Epithelial cell of esophagus (primary cell): ENCODE results near the gene UTRN.

Experiments
- DNase-seq: peaks from one replicate; pipeline ENCODE4 v3.0.0; 2010; ENCODE audit warnings: low read depth
- H3K4me3 ChIP-seq: 2 replicates; pipeline ENCODE4 v1.5.1; 2011; ENCODE audit warnings: mild to moderate bottlenecking, low read length, control low read depth
- CTCF ChIP-seq: IDR thresholded peaks from 2 replicates; pipeline ENCODE4 v1.5.1; 2011; ENCODE audit warnings: low read depth, mild to moderate bottlenecking, low read length, control low read depth, inconsistent platforms; ENCODE audit not compliant: insufficient read depth; ENCODE audit errors: missing control alignments

UTRN gene

DNA sequence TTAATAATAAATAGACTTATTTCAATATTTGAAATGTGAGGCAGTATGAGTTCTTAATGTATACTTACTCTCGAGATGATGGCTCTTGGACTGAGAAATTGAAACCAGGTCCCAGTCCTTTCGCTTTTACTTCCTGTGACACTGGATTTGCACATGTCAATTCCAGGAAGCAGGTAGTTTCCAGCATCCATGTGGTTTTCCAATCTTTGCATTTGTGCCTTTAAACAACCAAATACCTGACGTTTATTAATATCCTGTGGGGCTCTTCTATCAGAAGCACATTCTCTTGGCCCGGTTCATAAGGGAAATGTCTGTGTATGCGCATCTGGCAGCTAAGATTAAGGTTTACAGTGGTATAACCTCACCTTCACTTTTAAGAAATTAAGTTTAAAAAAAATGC, 13.1 kb downstream of the UTRN start:
- no peak overlapping the region for H3K4me3 ChIP-seq
- TF ChIP-seq CTCF, result no peak
- DNase-seq, result no peak

DNA sequence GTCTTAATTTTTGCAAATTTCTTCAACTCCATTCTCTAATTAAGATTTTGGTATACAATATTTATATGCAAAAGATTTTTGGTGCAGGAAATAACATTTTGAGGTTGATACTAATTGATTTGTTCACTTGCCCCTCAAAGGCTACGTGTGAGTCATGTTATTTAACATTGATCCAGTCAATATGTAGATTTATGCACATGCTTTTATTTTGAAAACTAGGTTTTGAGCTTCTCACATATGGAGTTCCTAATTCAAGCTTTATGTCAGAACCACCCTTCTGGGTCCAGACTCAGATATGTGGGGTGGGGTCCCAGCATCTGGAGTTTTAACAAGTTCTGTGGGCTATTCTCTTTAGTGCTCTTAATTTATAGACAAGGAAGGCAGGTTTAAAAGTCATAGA, 13.8 kb downstream of the UTRN start:
- H3K4me3 ChIP-seq, result no peak overlapping the region
- DNase-seq, result no peak
- TF ChIP-seq CTCF, result no peak

DNA sequence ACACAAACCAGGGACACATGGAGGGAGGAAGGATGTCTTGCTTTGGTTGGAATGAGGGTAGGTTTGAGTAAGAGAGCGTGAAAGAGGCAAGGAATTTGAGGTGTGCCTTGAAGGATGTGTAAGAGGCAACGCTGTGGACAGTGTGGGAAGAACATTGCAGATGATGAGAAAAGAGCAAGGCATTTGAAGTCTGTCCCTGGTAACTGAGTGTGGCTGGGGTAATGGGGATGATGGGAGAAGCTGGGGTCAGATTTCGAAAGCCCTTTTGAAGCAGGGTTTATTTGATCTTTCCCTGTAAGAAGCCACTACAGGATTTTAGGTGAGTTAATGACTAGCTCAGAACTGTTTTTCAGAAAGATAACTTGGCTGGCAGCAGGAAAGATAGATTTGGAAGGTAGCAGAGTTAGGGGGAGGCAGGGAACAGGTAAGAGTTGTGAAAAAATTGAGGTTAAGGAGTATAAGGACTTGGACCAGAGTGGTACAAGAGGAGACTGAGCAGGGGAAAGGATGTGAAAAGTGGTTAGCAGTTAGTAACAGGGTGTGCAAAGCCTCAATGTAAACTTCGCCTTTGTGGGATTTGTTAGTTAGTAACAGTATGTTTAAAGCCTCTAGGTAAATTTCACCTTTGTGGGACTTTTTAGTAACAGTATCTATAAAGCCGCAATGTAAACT, 17.7 kb downstream of the UTRN start:
- peak; percentile 6 for DNase-seq
- H3K4me3 ChIP-seq, result no peak overlapping the region
- TF ChIP-seq CTCF, result no peak

- DNase-seq, result no peak
- no peak overlapping the region for H3K4me3 ChIP-seq
- TF ChIP-seq CTCF, result no peak
These were observed 19.2 kb downstream of the UTRN start for GRCh38 chr6:144304223-144304848.

- TF ChIP-seq CTCF, result no peak
These were observed 20.4 kb downstream of the UTRN start for GRCh38 chr6:144305567-144305966.

DNA sequence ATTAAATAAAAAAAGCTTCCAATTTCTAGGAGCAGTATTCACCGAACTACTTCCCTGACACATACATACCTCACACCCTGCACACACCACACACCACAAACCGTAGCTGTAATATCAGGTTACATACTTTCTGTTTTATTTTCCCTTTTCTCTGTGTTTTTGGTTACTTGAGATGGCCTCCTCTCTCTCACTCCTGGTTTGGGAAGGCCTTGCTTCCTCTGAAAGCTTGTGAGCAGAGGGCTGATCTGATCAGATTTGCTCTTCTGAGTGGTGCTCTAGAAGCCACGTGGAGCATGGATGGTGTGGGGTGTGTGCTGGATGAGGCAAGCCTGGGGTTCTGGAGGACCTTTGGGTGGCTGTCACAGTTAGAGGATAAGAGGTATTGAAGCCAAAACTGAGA, 20.9 kb downstream of the UTRN start:
- H3K4me3 ChIP-seq, result no peak overlapping the region
- no peak for DNase-seq
- TF ChIP-seq CTCF, result no peak

More at GRCh38 chr6:144305567-144305966, 20.4 kb downstream of the UTRN start:
- H3K4me3 ChIP-seq, result no peak overlapping the region
- no peak for DNase-seq

DNA sequence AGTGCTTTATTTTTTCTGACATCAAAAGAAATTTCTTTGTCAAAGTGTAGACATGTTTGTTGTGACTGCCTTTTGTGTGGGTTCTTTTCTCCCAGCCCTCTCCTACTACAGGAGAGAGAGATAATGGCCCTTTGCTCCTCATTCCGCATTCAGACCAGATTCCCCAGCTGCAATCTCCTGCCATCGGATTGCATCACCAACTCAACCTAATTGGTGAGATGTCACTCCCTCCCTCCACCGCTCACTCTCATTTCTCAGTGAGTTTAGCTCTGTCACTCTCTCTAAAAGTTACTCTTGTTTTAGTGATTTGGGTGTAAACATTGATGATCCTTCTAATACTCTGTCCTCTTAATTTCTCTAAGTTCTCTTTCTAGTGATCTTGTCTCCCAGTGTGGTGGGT, 22.7 kb downstream of the UTRN start:
- TF ChIP-seq CTCF, result no peak
- no peak overlapping the region for H3K4me3 ChIP-seq
- no peak for DNase-seq
